ENCODE results near the gene CHAF1A.

DNA sequence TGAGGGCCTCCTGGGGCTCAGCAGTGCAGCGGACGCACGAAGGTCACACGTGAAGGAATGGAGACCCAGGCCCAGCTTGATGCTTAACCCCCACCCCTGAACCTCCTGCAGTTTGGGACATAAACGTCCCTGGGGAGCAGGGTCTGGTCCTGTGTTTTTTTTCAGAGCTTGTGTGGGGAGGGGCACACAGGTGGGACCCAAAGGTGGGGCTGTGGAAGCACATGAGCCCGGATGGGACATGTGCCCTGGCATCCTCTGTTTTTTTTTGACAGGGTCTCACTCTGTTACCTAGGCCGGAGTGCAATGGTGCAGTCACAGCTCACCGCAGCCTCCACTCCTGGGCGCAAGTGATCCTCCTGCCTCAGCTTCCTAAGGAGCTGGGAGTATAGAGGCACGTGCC lies 34.7 kb downstream of the CHAF1A start:
- TF ChIP-seq, protein P1, sequence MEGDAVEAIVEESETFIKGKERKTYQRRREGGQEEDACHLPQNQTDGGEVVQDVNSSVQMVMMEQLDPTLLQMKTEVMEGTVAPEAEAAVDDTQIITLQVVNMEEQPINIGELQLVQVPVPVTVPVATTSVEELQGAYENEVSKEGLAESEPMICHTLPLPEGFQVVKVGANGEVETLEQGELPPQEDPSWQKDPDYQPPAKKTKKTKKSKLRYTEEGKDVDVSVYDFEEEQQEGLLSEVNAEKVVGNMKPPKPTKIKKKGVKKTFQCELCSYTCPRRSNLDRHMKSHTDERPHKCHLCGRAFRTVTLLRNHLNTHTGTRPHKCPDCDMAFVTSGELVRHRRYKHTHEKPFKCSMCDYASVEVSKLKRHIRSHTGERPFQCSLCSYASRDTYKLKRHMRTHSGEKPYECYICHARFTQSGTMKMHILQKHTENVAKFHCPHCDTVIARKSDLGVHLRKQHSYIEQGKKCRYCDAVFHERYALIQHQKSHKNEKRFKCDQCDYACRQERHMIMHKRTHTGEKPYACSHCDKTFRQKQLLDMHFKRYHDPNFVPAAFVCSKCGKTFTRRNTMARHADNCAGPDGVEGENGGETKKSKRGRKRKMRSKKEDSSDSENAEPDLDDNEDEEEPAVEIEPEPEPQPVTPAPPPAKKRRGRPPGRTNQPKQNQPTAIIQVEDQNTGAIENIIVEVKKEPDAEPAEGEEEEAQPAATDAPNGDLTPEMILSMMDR (IDR thresholded peaks at IDR 0.05; ENCODE audit: control extremely low read depth in 1 of 3, insufficient read depth in 1 of 3, low read depth in 1 of 3, low read length in 3 of 3): no peak
- TF ChIP-seq POLR2AphosphoS5 (IDR thresholded peaks at IDR 0.05; ENCODE audit: low read depth, low read length) (no peak), HDAC6 (IDR thresholded peaks at IDR 0.05; ENCODE audit: low read depth, low read length) (no peak), POLR2A (IDR thresholded peaks at IDR 0.05; ENCODE audit: control extremely low read depth in 1 of 2, low read depth in 2 of 2, low read length in 2 of 2) (no peak), MAFK (IDR thresholded peaks at IDR 0.05; ENCODE audit: low read depth, low read length) (no peak), EP300 (IDR thresholded peaks at IDR 0.05; ENCODE audit: borderline replicate concordance in 1 of 2, low read depth in 2 of 2, low read length in 2 of 2) (no peak), BRCA1 (IDR thresholded peaks at IDR 0.05; ENCODE audit: low read depth, low read length) (no peak), SIN3A (conservative IDR thresholded peaks at IDR 0.05 in 1 of 2, IDR thresholded peaks at IDR 0.05 in 1 of 2; ENCODE audit: low read depth in 1 of 2, low read length in 2 of 2) (no peak), NRF1 (IDR thresholded peaks at IDR 0.05; ENCODE audit: low read depth, low read length) (no peak), RAD21 (IDR thresholded peaks at IDR 0.05 in 1 of 2, conservative IDR thresholded peaks at IDR 0.05 in 1 of 2; ENCODE audit: low read depth in 2 of 2, low read length in 2 of 2) (no peak)
- TF ChIP-seq, protein P2, sequence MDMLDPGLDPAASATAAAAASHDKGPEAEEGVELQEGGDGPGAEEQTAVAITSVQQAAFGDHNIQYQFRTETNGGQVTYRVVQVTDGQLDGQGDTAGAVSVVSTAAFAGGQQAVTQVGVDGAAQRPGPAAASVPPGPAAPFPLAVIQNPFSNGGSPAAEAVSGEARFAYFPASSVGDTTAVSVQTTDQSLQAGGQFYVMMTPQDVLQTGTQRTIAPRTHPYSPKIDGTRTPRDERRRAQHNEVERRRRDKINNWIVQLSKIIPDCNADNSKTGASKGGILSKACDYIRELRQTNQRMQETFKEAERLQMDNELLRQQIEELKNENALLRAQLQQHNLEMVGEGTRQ (IDR thresholded peaks at IDR 0.05; ENCODE audit: low read length): no peak
- TF ChIP-seq, protein P3, sequence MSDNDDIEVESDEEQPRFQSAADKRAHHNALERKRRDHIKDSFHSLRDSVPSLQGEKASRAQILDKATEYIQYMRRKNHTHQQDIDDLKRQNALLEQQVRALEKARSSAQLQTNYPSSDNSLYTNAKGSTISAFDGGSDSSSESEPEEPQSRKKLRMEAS (IDR thresholded peaks at IDR 0.05): no peak
